NOMO-1 treated with dmso at 0.1 percent for 144 hours (cell line): ENCODE measurements around the gene ZNF260.
"Not testable (repeated sequence)": the region's sequence is repeated elsewhere in the genome, so short reads cannot be mapped to it uniquely, and the experiment has no call there.

Experiments used
- DNase-seq: peaks from one replicate; lab custom pipeline; 2025; ENCODE audit not compliant: unreplicated experiment; lab: John Stamatoyannopoulos, UW

ZNF260 gene

GRCh38 chr19:36528194-36528920 lies at the start of gene ZNF260:
TSS of gene ZNF260 (minus strand) at chr19:36528271. CDS start at chr19:36515238, 13,033 bp downstream.
- peak; percentile 89 for DNase-seq

- DNase-seq = no peak
Observed at GRCh38 chr19:36577271-36577996, 49.4 kb upstream of the ZNF260 start.

GRCh38 chr19:36574741-36575140 lies 46.7 kb upstream of the ZNF260 start:
- no peak for DNase-seq

GRCh38 chr19:36573895-36574720 lies 46.0 kb upstream of the ZNF260 start:
- peak; percentile 28 for DNase-seq

- DNase-seq = peak; percentile 94
Observed at GRCh38 chr19:36573020-36573894, 45.2 kb upstream of the ZNF260 start, which contains the start of gene ZNF529. TSS of gene ZNF529 (minus strand) at chr19:36573292. CDS start at chr19:36572346, 946 bp downstream.

GRCh38 chr19:36572593-36573019 lies 44.5 kb upstream of the ZNF260 start:
- DNase-seq = no peak

- DNase-seq = no peak
Observed at GRCh38 chr19:36564391-36564790, 36.3 kb upstream of the ZNF260 start.

- DNase-seq = no peak
Observed at GRCh38 chr19:36547001-36547732, 19.1 kb upstream of the ZNF260 start.

GRCh38 chr19:36528921-36529518 lies 949 bp upstream of the ZNF260 start:
- DNase-seq = no peak

GRCh38 chr19:36527873-36528193 lies 238 bp downstream of the ZNF260 start:
- DNase-seq = no peak

GRCh38 chr19:36527341-36527740 lies 730 bp downstream of the ZNF260 start:
- DNase-seq = no peak

GRCh38 chr19:36526581-36526980 lies 1.5 kb downstream of the ZNF260 start:
- no peak for DNase-seq

- no peak for DNase-seq
Observed at GRCh38 chr19:36524617-36525016, 3.5 kb downstream of the ZNF260 start.

GRCh38 chr19:36514012-36514612 lies 14.0 kb downstream of the ZNF260 start:
- DNase-seq = no peak

GRCh38 chr19:36508325-36508724 lies 19.7 kb downstream of the ZNF260 start:
- no peak for DNase-seq

- no peak for DNase-seq
Observed at GRCh38 chr19:36501973-36502372, 26.1 kb downstream of the ZNF260 start.

GRCh38 chr19:36497001-36497400 lies 31.1 kb downstream of the ZNF260 start:
- no peak for DNase-seq

- DNase-seq = not testable (repeated sequence)
Observed at GRCh38 chr19:36492689-36493453, 35.2 kb downstream of the ZNF260 start.
